Ascending aorta (tissue), 2 donors: ENCODE results near the gene ANKRD44. TPM values are rescaled to one million over a fixed set of nuclear protein-coding genes. Genes with fewer than 3 reads are reported as not detected.

Experiments
- DNase-seq, 2 donors: peaks; one replicate each; pipeline ENCODE4 v3.0.0-alpha.2; 2019; ENCODE audit warnings: low spot score in 2 of 2
- H3K27ac ChIP-seq, 2 donors: fragments of 200-600 bp; sonication (generic); one replicate each; pipeline ENCODE4 v1.5.1; 2016 to 2017; ENCODE audit warnings: mild to moderate bottlenecking in 1 of 2
- H3K27me3 ChIP-seq: fragments of 200-600 bp; sonication (generic); one replicate; pipeline ENCODE4 v1.5.1; 2017
- H3K36me3 ChIP-seq, 2 donors: fragments of 200-600 bp; sonication (generic); one replicate each; pipeline ENCODE4 v1.5.1; 2016
- H3K4me1 ChIP-seq, 2 donors: fragments of 200-600 bp; sonication (generic); one replicate each; pipeline ENCODE4 v1.5.1; 2016 to 2017; ENCODE audit warnings: mild to moderate bottlenecking in 1 of 2
- H3K4me3 ChIP-seq, 2 donors: fragments of 200-600 bp; sonication (generic); one replicate each; pipeline ENCODE4 v1.5.1; 2016 to 2017; ENCODE audit warnings: mild to moderate bottlenecking in 1 of 2
- H3K9me3 ChIP-seq, 2 donors: fragments of 200-600 bp; sonication (generic); one replicate each; pipeline ENCODE4 v1.5.1; 2016
- CTCF ChIP-seq, 3 experiments: fragments of 200-600 bp in 2 of 3; fragments of 450-650 bp in 1 of 3; sonication (generic) in 2 of 3; IDR thresholded peaks; one replicate each; pipeline ENCODE4 v1.5.1; 2016 to 2019; ENCODE audit warnings: antibody characterized with exemption in 3 of 3, mild to moderate bottlenecking in 1 of 3, moderate library complexity in 1 of 3
- intact Hi-C: fragments of 100-400 bp; cut with DNase I; formaldehyde crosslinking; loops from one replicate; pipeline ENCODE4 v1.15.1; 2023
- total RNA-seq: library from RNA; depleted of rRNA; stranded (reverse); fragments of >200 nt; gene quantifications from one replicate; pipeline ENCODE4 v1.1.0, GENCODE V29; 2016

The ANKRD44 gene
- total RNA-seq, 1 donor from 2014 or later = 66.3 TPM

- no peak for TF ChIP-seq CTCF (IDR thresholded peaks at IDR 0.05)
Observed at GRCh38 chr2:196963043-196963442, 347.5 kb downstream of the ANKRD44 start.

GRCh38 chr2:196962325-196962724 is 348.3 kb downstream of the ANKRD44 start:
- intact Hi-C loops = no loop called here
- Histone ChIP-seq H3K27me3 (no peaks in the 10 kb centered on the region), H3K4me3 (no peak overlapping the region), H3K4me1 (no peaks in the 10 kb centered on the region), H3K36me3 (no peaks in the 10 kb centered on the region), H3K27ac (no peak overlapping the region), H3K9me3 (no peaks in the 10 kb centered on the region)
- no peak for TF ChIP-seq CTCF (IDR thresholded peaks at IDR 0.05)
- DNase-seq = no peak

More at GRCh38 chr2:196963043-196963442, 347.5 kb downstream of the ANKRD44 start:
- intact Hi-C loops = no loop called here
- Histone ChIP-seq H3K9me3 (no peaks in the 10 kb centered on the region), H3K36me3 (no peaks in the 10 kb centered on the region), H3K4me3 (no peak overlapping the region), H3K27me3 (no peaks in the 10 kb centered on the region), H3K27ac (no peak overlapping the region), H3K4me1 (no peaks in the 10 kb centered on the region)
- no peak for DNase-seq

GRCh38 chr2:196961889-196962288 is 348.7 kb downstream of the ANKRD44 start:
- H3K4me1 ChIP-seq = no peaks in the 10 kb centered on the region
- H3K9me3 ChIP-seq = no peaks in the 10 kb centered on the region
- no peak for TF ChIP-seq CTCF (IDR thresholded peaks at IDR 0.05)
- no peaks in the 10 kb centered on the region for H3K27me3 ChIP-seq
- H3K36me3 ChIP-seq = no peaks in the 10 kb centered on the region
- intact Hi-C loops = no loop called here
- H3K27ac ChIP-seq = no peak overlapping the region
- DNase-seq = no peak
- H3K4me3 ChIP-seq = no peak overlapping the region

GRCh38 chr2:196959734-196960338 is 350.7 kb downstream of the ANKRD44 start:
- H3K4me3 ChIP-seq = no peak overlapping the region
- intact Hi-C loops = no loop called here
- no peaks in the 10 kb centered on the region for H3K4me1 ChIP-seq
- no peak overlapping the region for H3K27ac ChIP-seq
- H3K36me3 ChIP-seq = no peaks in the 10 kb centered on the region
- no peak for DNase-seq
- no peaks in the 10 kb centered on the region for H3K27me3 ChIP-seq
- H3K9me3 ChIP-seq = no peaks in the 10 kb centered on the region
- no peak for TF ChIP-seq CTCF (IDR thresholded peaks at IDR 0.05)

- H3K4me1 ChIP-seq = no peaks in the 10 kb centered on the region
- no peak for TF ChIP-seq CTCF (IDR thresholded peaks at IDR 0.05)
- H3K27me3 ChIP-seq = no peaks in the 10 kb centered on the region
- no peak for DNase-seq
- no peaks in the 10 kb centered on the region for H3K36me3 ChIP-seq
- no peak overlapping the region for H3K4me3 ChIP-seq
- no peak overlapping the region for H3K27ac ChIP-seq
- intact Hi-C loops = no loop called here
- H3K9me3 ChIP-seq = no peaks in the 10 kb centered on the region
Observed at GRCh38 chr2:196959281-196959680, 351.3 kb downstream of the ANKRD44 start.
